WI38 (cell line): ENCODE measurements around the gene IFNL2.
"Not testable (repeated sequence)": the region's sequence is repeated elsewhere in the genome, so short reads cannot be mapped to it uniquely, and the experiment has no call there.

Source experiments
- H3K4me3 ChIP-seq: 2 replicates; pipeline ENCODE4 v1.5.1; 2011; ENCODE audit warnings: low read depth, mild to moderate bottlenecking, control low read depth, low read length
- CTCF ChIP-seq: IDR thresholded peaks from 2 replicates; pipeline ENCODE4 v1.5.1; 2012; ENCODE audit warnings: low read depth, mild to moderate bottlenecking, control low read depth, low read length

The IFNL2 gene

GRCh38 chr19:39308531-39309304 lies 40.5 kb downstream of the IFNL2 start:
- no peak overlapping the region for H3K4me3 ChIP-seq
- TF ChIP-seq CTCF: no peak

- H3K4me3 ChIP-seq: not testable (repeated sequence)
Measured at GRCh38 chr19:39309305-39309670, 41.1 kb downstream of the IFNL2 start.

GRCh38 chr19:39310558-39311311 lies 42.5 kb downstream of the IFNL2 start:
- H3K4me3 ChIP-seq: no peak overlapping the region
- TF ChIP-seq CTCF: no peak

GRCh38 chr19:39314016-39314728 lies 46.0 kb downstream of the IFNL2 start:
- TF ChIP-seq CTCF: no peak

GRCh38 chr19:39315933-39316332 lies 47.7 kb downstream of the IFNL2 start:
- no peak overlapping the region for H3K4me3 ChIP-seq
- TF ChIP-seq CTCF: no peak

More at GRCh38 chr19:39314016-39314728, 46.0 kb downstream of the IFNL2 start:
- no peak overlapping the region for H3K4me3 ChIP-seq

GRCh38 chr19:39316627-39317321 lies 48.6 kb downstream of the IFNL2 start:
- no peak for TF ChIP-seq CTCF
- H3K4me3 ChIP-seq: no peak overlapping the region

- no peak for TF ChIP-seq CTCF
- H3K4me3 ChIP-seq: no peak overlapping the region
Measured at GRCh38 chr19:39317476-39317875, 49.3 kb downstream of the IFNL2 start.
